GM21529 (cell line): ENCODE measurements around the gene ACSF3.
"Not testable (repeated sequence)": the region's sequence is repeated elsewhere in the genome, so short reads cannot be mapped to it uniquely, and the experiment has no call there.

Experiments
- ATAC-seq: cut with Tn5 transposase; IDR thresholded peaks from one replicate; pipeline ENCODE4 v1.9.1; 2021; ENCODE audit not compliant: unreplicated experiment

ACSF3 gene

DNA sequence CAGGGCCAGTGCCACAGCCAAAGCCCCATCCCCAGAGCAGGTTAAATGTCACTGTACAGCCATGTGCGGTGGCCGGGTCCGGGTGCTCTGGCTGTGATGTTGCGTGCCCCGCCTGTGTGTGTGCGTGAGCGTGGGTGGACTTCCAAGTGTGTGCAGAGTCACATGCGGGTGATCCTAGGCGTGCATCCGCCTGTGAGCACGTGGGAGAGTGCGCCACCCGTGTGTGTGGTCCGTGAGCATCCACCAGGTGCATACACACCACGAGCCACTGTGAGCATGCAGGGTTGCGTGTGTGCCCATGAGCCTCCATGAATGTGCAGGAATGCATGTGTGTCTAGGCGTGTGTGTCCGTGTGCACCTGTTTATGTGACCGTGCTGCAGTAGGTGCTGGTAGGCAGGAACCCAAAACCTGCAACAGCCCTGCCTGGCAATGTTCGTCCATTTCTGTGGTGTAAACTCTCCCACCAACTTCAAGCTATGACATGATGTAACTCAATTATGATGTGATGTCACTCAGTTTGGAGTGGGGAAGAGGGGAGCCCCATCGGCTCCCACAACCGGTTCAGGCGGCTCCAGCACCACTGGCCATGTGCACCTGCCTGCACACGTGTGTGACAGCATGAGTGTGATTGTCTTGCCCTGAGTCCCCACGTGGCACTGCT is 37.6 kb upstream of the ACSF3 start:
- no peak for ATAC-seq

DNA sequence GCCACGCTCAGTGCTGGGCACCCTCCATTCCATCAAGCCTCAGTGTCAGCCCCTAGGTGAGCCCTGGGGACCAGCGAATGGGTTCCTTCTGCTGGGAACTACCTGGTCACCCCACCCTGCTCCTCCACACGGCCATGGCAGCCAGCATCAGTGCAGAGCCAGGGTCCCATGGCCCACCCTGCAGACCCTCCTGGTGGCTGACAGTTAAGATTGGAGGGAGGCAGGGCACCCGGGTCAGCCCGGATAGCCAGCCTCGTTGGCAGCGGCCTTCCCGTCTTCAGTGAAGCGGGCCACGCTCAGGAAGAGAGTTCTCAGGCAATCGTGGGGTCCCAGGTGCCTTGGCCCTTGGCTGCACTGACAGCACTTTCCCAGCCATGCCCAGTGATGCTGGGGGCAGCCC is 37.1 kb upstream of the ACSF3 start:
- ATAC-seq, result no peak

- no peak for ATAC-seq
These were observed 35.9 kb upstream of the ACSF3 start for GRCh38 chr16:89057738-89058137.

DNA sequence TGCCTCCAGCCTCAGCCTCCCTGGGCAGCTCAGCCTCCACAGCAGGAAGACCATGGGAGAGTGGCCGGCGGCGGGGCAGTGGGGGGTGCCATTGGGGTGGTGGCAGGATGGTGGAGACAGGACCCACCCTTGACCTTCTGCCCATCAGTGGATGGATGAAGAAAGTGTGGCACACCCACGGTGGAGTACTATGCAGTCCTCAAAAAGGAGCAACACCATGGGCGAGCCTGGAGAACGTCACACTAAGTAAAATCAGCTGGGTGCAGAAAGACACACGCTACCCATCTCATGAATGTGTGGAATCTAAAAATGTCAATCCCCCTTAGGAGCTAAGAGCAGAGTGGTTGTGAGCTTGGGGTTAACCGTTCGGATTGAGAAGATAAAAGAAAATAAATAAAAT is 34.8 kb upstream of the ACSF3 start:
- ATAC-seq, result no peak

DNA sequence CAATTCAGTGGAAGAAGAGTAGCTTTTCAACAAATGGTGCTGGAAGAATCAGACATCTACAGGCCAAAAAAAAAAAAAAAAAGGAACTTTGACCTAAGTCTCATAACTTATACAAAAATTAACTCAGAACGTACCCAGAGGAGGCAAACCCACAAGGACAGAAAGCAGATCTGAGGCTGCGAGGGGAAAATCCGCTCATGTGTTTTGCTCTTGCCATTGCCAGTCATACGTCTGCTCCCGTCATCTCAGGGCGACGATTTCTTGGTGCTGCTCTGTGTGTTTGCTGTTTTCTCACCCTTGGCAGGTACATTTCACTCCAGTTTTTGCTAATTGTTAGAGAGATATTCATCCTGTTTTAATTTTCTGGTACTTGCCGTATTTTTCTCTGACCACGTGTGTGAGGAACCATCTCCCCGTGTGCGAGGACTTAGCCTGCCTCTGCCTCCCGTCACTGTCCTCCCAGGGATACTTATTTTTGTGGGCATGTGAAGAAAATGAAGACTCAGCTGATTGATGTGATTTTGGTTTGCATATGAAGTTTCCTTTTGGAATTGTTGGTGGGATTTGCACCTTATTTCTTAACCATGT is 33.4 kb upstream of the ACSF3 start:
- ATAC-seq, result no peak

GRCh38 chr16:89061086-89061485 is 32.6 kb upstream of the ACSF3 start:
- ATAC-seq, result no peak

DNA sequence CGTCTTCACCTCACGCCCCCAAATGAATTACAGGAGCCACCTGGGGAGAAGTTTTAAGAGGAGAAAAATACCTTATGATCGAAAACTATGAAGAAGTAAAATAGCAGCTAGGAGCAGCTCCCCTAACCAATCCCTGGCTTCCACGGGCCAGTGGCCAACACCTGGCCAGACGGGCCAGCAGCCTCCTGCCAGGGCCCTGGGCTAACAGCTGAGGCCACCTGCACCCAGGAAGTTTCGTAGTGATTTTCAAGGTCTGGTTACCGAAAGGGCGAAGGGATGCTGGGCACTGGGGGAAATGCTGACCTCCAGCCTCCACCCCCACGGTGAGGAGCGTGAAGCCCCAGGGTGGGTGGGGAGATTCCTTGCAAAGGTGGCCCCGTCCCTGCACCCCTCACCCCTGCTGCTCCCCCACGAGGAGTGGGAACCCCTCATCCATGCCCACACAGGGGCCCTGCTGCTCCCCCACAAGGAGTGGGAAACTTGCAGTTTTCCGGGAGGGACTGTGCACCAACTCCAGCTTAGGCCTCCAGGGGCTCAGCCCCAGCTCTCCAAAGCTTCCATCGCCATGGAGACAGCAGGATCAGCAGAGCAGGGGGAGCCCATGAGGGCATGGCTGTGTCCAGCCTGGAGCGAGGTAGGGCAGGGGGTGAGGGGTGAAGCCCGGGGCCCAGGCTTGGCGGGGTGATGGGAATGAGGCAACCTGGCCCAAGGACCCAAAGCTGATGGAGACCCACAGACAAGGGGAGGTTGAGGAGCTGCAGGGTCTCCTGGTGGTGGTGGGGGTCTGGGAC is 31.9 kb upstream of the ACSF3 start:
- no peak for ATAC-seq

- no peak for ATAC-seq
These were observed 31.0 kb upstream of the ACSF3 start for GRCh38 chr16:89062389-89063345.

GRCh38 chr16:89063768-89064320 is 29.8 kb upstream of the ACSF3 start:
- no peak for ATAC-seq

DNA sequence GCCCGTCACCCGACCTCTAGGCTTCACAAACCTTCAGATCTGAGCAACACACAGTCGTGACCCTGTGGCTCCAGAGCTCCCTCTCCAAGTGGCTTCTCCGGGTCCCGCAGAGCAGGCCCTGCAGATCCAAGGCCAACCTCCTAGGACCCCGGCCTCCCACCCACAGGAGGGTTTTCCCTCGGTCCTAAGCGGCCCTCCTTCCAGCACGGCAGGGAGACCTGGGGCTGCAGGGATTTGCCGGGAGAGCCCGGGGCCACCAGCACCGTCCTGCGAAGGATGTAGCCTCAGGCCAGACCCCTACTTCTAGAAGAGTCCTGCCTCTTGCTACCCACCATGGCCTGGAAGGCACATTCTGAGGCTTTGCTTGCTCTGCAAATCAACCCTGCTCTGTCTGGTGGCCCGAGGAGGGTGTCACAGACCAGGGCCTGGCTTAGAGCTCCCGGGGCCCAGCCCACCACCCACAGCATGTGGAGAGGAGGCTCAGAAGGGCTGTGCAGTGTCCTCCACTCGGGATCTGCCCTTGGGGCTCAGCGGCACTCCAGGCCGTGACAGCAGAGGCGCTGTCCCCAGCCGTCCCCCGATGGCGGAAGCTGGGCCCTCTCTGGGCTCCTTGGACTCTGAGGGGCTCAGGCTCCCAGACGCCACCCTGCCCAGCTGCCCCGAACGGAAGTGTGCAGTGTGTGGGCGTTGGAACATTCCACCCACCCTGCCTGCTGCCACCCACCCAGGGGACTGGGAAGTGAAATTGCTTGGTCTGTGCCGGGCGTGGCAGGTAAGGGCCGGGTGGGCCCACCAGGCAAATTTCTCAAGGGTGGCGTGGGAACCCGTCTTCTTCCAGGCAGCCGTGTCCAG is 28.8 kb upstream of the ACSF3 start:
- no peak for ATAC-seq

GRCh38 chr16:89065458-89065822 is 28.2 kb upstream of the ACSF3 start:
- ATAC-seq, result no peak

GRCh38 chr16:89066721-89067120 is 26.9 kb upstream of the ACSF3 start:
- ATAC-seq, result no peak

GRCh38 chr16:89067677-89068443 is 25.8 kb upstream of the ACSF3 start:
- ATAC-seq, result no peak

GRCh38 chr16:89068814-89069616 is 24.6 kb upstream of the ACSF3 start:
- ATAC-seq, result not testable (repeated sequence)

DNA sequence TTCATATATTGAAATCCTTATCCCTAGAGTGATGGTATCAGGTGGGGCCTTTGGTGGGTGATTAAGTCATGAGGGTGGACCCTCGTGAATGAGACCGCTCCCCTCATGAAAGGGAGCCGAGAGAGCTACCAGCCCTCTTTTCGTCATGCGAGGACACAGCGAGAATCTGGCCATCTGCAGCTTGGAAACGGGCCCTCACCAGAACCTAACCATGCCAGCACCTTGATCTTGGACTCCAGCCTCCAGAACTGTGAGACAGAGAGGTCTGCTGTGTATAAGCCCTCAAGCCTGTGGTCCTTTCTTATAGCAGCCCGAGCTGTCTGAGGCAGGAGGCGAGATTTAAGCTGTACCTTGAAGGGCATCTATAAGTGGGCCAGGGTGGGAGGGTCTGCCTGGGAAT is 23.7 kb upstream of the ACSF3 start:
- no peak for ATAC-seq

- ATAC-seq, result no peak
These were observed 23.1 kb upstream of the ACSF3 start for GRCh38 chr16:89070590-89070989.

DNA sequence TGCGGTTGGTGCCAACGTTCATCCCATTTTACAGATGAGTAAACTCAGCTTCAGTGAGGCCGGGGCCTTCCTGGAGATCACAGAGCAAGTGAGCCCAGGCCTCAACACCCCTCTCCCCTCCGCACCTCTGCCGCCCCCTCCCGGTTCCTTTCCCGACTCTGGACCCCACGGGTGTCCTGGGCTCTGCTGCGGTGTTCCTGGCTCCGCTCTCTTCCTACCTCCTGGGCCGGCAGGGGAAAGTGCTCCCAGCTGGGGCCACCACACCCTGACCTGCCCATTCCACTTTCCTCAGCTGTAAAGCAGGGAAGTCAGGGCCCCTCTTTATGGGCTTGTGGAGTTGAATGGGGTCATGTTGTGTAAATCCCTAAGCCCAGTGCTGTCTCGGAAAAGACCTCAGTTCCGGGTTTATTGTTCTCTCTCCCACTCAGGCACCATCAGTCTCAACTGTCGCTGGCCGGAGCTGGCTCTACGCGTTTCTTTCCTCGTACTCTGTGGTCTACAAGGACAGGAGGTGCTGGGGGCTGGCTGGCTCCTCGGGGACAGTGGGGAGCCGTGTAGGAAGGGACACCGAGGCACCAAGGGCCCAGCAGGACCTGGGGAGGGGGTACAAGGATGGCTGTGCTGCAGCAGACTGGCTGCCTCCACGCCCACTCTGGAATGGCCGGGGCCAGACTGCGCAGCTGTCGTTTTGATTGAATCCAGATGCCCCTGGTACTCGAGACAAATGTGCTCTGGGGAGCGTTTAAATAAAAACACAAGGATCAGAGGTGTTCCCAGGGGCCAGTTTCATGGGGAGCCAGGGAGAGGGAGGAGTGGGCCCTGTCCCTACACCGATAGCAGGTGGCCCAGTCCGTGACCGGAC is 21.7 kb upstream of the ACSF3 start:
- no peak for ATAC-seq
